ENCODE measurements around the gene ERC1.

Gene ERC1

GRCh38 chr12:1473418-1473817, 482.4 kb downstream of the ERC1 start:
- no peaks in the 10 kb centered on the region for H3K27me3 ChIP-seq (ENCODE audit: insufficient read depth, low read depth)
- H4K20me1 ChIP-seq (ENCODE audit: insufficient read depth) = no peaks in the 10 kb centered on the region
- peaks cover 12% of the 10 kb centered on the region for H3K4me1 ChIP-seq (ENCODE audit: low read depth, poor library complexity, severe bottlenecking)
- no peaks in the 10 kb centered on the region for H3K36me3 ChIP-seq (ENCODE audit: insufficient read depth)
- no peak overlapping the region for H2AFZ ChIP-seq (ENCODE audit: low read depth)
- no peaks in the 10 kb centered on the region for H3K79me2 ChIP-seq (ENCODE audit: insufficient read depth, low read depth)
- no peak for TF ChIP-seq CTCF (conservative IDR thresholded peaks at IDR 0.05; ENCODE audit: low read depth, low read length)
- no peak overlapping the region for H3K4me2 ChIP-seq
- no peak overlapping the region for H3K9ac ChIP-seq
- H3K4me3 ChIP-seq (IDR thresholded peaks at IDR 0.05; ENCODE audit: insufficient read depth, low read depth, low read length) = no peak overlapping the region
- no peak overlapping the region for H3K27ac ChIP-seq

- H3K36me3 ChIP-seq (ENCODE audit: insufficient read depth) = no peaks in the 10 kb centered on the region
- H3K9ac ChIP-seq = no peak overlapping the region
- TF ChIP-seq CTCF (conservative IDR thresholded peaks at IDR 0.05; ENCODE audit: low read depth, low read length) = no peak
- H3K4me3 ChIP-seq (IDR thresholded peaks at IDR 0.05; ENCODE audit: insufficient read depth, low read depth, low read length) = no peak overlapping the region
- peaks cover 12% of the 10 kb centered on the region for H3K4me1 ChIP-seq (ENCODE audit: low read depth, poor library complexity, severe bottlenecking)
- no peaks in the 10 kb centered on the region for H3K27me3 ChIP-seq (ENCODE audit: insufficient read depth, low read depth)
- no peaks in the 10 kb centered on the region for H3K79me2 ChIP-seq (ENCODE audit: insufficient read depth, low read depth)
- no peaks in the 10 kb centered on the region for H4K20me1 ChIP-seq (ENCODE audit: insufficient read depth)
- H3K4me2 ChIP-seq = 0 out of 2 replicates have a peak overlapping the region, but pooled peaks have one; percentile 4
- H3K27ac ChIP-seq = no peak overlapping the region
- H2AFZ ChIP-seq (ENCODE audit: low read depth) = no peak overlapping the region
Observed at GRCh38 chr12:1474041-1474573, 483.1 kb downstream of the ERC1 start.

GRCh38 chr12:1474574-1475153, 483.6 kb downstream of the ERC1 start:
- Histone ChIP-seq H3K9ac (no peak overlapping the region), H3K27ac (no peak overlapping the region), H3K4me1 (ENCODE audit: low read depth, poor library complexity, severe bottlenecking) (peaks cover 12% of the 10 kb centered on the region), H2AFZ (ENCODE audit: low read depth) (no peak overlapping the region), H3K4me3 (IDR thresholded peaks at IDR 0.05; ENCODE audit: insufficient read depth, low read depth, low read length) (no peak overlapping the region), H3K27me3 (ENCODE audit: insufficient read depth, low read depth) (no peaks in the 10 kb centered on the region), H4K20me1 (ENCODE audit: insufficient read depth) (no peaks in the 10 kb centered on the region), H3K79me2 (ENCODE audit: insufficient read depth, low read depth) (no peaks in the 10 kb centered on the region), H3K4me2 (no peak overlapping the region), H3K36me3 (ENCODE audit: insufficient read depth) (no peaks in the 10 kb centered on the region)
- TF ChIP-seq CTCF (conservative IDR thresholded peaks at IDR 0.05; ENCODE audit: low read depth, low read length) = no peak

GRCh38 chr12:1479645-1480044, 488.6 kb downstream of the ERC1 start:
- no peak overlapping the region for H2AFZ ChIP-seq (ENCODE audit: low read depth)
- no peak overlapping the region for H3K9ac ChIP-seq
- no peak overlapping the region for H3K4me3 ChIP-seq (IDR thresholded peaks at IDR 0.05; ENCODE audit: insufficient read depth, low read depth, low read length)
- no peaks in the 10 kb centered on the region for H3K4me1 ChIP-seq (ENCODE audit: low read depth, poor library complexity, severe bottlenecking)
- no peaks in the 10 kb centered on the region for H4K20me1 ChIP-seq (ENCODE audit: insufficient read depth)
- H3K36me3 ChIP-seq (ENCODE audit: insufficient read depth) = no peaks in the 10 kb centered on the region
- TF ChIP-seq CTCF (conservative IDR thresholded peaks at IDR 0.05; ENCODE audit: low read depth, low read length) = no peak
- no peaks in the 10 kb centered on the region for H3K27me3 ChIP-seq (ENCODE audit: insufficient read depth, low read depth)
- H3K4me2 ChIP-seq = no peak overlapping the region
- H3K79me2 ChIP-seq (ENCODE audit: insufficient read depth, low read depth) = no peaks in the 10 kb centered on the region
- no peak overlapping the region for H3K27ac ChIP-seq
